Right atrium auricular region (tissue), 2 donors: ENCODE data around the gene KRTAP16-1. TPM values are rescaled to one million over a fixed set of nuclear protein-coding genes. Genes with fewer than 3 reads are reported as not detected.

Experiments
- DNase-seq: peaks from one replicate; pipeline ENCODE4 v3.0.0-alpha.2; 2019; ENCODE audit warnings: low spot score
- H3K27ac ChIP-seq, 2 donors: fragments of 200-600 bp; sonication (generic); 1 replicate in 1 of 2; 2 replicates in 1 of 2; pipeline ENCODE4 v1.5.1; 2016 to 2019
- H3K27me3 ChIP-seq, 2 donors: fragments of 200-600 bp; sonication (generic); one replicate each; pipeline versions ENCODE4 v1.5.1 to v1.6.0; 2017 to 2019
- H3K36me3 ChIP-seq: fragments of 200-600 bp; sonication (generic); one replicate; pipeline ENCODE4 v1.5.1; 2016
- H3K4me1 ChIP-seq, 2 donors: fragments of 200-600 bp; sonication (generic); one replicate each; pipeline versions ENCODE4 v1.5.1 to v1.6.0; 2017 to 2019
- H3K4me3 ChIP-seq, 2 donors: fragments of 200-600 bp; sonication (generic); 1 replicate in 1 of 2; 2 replicates in 1 of 2; pipeline ENCODE4 v1.5.1; 2017 to 2019; ENCODE audit warnings: mild to moderate bottlenecking in 1 of 2, moderate library complexity in 1 of 2
- H3K9me3 ChIP-seq, 2 donors: fragments of 200-600 bp; sonication (generic); one replicate each; pipeline ENCODE4 v1.5.1; 2019
- total RNA-seq, 2 donors: library from RNA; depleted of rRNA; stranded (reverse); fragments of >200 nt; gene quantifications; one replicate each; pipeline ENCODE4 v1.1.0, GENCODE V29; 2016
- TF ChIP-seq, protein P1 (sequence below), 2 donors: fragments of 200-600 bp; sonication (generic); IDR thresholded peaks; one replicate each; pipeline ENCODE4 v1.5.1; 2019; ENCODE audit warnings: antibody characterized with exemption in 2 of 2

Gene KRTAP16-1
- total RNA-seq, 2 donors from 2014 or later, result not detected

DNA sequence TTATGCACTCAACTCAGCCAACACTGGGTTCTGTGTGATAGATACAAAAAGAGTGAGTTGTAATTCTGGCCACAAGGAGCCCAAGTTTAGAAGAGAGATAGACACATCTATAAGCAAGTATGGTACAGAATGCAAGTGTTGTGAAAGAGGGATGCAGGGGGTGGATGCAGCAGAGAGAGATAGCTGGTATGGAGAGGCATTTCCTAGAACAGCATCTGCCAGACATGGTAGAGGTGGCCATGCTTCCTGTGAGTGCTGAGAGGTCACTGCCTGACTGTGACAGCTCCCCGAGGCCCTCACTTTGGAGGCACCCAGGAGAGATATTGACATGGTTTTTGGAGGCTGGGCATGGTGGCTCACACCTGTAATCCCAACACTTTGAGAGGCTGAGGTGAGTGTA lies 2.0 kb upstream of the KRTAP16-1 start:
- DNase-seq, result no peak
- Histone ChIP-seq H3K9me3 (no peaks in the 10 kb centered on the region), H3K36me3 (no peaks in the 10 kb centered on the region), H3K4me3 (no peak overlapping the region), H3K27ac (no peak overlapping the region), H3K4me1 (no peaks in the 10 kb centered on the region), H3K27me3 (no peaks in the 10 kb centered on the region)
- TF ChIP-seq, protein P1, sequence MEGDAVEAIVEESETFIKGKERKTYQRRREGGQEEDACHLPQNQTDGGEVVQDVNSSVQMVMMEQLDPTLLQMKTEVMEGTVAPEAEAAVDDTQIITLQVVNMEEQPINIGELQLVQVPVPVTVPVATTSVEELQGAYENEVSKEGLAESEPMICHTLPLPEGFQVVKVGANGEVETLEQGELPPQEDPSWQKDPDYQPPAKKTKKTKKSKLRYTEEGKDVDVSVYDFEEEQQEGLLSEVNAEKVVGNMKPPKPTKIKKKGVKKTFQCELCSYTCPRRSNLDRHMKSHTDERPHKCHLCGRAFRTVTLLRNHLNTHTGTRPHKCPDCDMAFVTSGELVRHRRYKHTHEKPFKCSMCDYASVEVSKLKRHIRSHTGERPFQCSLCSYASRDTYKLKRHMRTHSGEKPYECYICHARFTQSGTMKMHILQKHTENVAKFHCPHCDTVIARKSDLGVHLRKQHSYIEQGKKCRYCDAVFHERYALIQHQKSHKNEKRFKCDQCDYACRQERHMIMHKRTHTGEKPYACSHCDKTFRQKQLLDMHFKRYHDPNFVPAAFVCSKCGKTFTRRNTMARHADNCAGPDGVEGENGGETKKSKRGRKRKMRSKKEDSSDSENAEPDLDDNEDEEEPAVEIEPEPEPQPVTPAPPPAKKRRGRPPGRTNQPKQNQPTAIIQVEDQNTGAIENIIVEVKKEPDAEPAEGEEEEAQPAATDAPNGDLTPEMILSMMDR (IDR thresholded peaks at IDR 0.05), result no peak

DNA sequence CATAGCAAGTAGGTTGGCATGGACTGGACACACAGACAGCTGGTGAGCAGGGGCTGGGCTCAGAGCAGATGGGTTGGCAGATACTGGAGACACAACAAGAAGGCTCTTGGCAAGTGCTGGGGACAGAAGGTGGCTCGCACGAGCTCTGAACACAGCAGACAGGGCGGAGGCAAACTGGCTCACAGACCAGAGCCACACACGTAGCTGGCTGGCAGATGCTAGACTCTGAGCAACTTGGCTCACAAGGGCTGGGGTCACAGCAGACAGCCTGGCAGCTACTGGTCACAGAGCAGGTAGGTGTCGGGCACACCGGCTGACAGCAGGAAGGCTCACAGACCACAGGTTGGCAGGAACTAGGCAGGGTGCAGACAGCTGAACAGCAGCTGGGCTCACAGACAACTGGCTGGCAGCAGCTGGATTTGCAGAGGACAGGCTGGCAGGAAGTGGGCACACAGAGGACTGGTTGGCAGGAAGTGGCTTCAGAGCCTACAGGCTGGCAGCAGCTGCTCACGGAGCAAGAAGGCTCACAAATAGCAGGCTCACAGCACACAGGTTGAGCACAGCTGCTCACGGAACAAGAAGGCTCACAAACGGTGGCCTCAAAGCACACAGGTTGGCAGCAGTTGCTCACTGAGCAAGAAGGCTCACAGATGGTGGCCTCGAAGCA lies 725 bp downstream of the KRTAP16-1 start:
- H3K4me3 ChIP-seq, result peak overlapping the region in 1 of 2 donors; percentile 3
- DNase-seq, result no peak
- no peaks in the 10 kb centered on the region for H3K27me3 ChIP-seq
- no peaks in the 10 kb centered on the region for H3K36me3 ChIP-seq
- no peaks in the 10 kb centered on the region for H3K9me3 ChIP-seq
- H3K27ac ChIP-seq, result no peak overlapping the region
- TF ChIP-seq, protein P1 (IDR thresholded peaks at IDR 0.05), result no peak
- no peaks in the 10 kb centered on the region for H3K4me1 ChIP-seq

DNA sequence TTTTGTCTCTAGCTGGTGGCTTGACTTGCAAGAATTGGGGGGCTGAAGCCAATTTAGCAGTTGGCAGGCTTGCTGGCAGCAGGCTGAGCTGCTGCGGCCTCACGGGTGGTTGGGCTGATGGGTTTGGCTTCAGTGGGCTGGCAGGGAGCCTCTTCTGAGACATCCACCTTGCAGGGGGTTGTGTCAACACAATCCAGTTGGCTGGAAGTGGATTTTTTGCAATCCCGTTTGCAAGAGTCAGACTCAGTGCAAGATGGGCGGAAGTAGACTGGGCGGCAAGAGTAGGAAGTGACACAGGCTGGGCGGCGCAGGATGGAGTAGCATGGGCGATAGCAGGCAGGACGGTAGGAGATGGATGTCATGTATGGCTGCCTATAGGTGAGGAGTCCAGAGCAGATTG lies 1.5 kb downstream of the KRTAP16-1 start:
- DNase-seq, result no peak
- no peak overlapping the region for H3K4me3 ChIP-seq
- no peaks in the 10 kb centered on the region for H3K27me3 ChIP-seq
- no peaks in the 10 kb centered on the region for H3K4me1 ChIP-seq
- no peak overlapping the region for H3K27ac ChIP-seq
- TF ChIP-seq, protein P1 (IDR thresholded peaks at IDR 0.05), result no peak
- H3K9me3 ChIP-seq, result no peaks in the 10 kb centered on the region
- H3K36me3 ChIP-seq, result no peaks in the 10 kb centered on the region

DNA sequence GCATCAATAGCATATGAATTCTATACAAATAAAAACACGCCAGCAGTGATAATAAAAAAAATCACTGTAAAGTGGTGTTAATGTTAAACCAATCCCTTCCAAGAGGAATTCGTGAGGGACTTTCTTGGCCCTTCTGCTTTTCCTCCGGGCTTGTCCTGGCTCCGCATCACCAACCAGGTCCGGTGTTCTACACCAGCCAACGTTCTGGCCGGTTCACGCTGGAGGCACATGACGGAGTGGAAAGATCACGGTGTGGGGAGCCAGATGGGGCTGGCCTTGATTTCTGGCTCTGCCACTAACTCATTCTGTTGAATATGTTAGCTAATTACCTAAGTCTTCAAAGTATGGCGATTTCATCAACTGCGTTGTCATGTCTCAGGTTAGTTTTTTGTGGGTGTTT lies 5.0 kb downstream of the KRTAP16-1 start:
- H3K27me3 ChIP-seq, result no peaks in the 10 kb centered on the region
- H3K9me3 ChIP-seq, result no peaks in the 10 kb centered on the region
- TF ChIP-seq, protein P1 (IDR thresholded peaks at IDR 0.05), result no peak
- no peaks in the 10 kb centered on the region for H3K36me3 ChIP-seq
- no peak overlapping the region for H3K27ac ChIP-seq
- H3K4me3 ChIP-seq, result no peak overlapping the region
- no peak for DNase-seq
- H3K4me1 ChIP-seq, result no peaks in the 10 kb centered on the region

DNA sequence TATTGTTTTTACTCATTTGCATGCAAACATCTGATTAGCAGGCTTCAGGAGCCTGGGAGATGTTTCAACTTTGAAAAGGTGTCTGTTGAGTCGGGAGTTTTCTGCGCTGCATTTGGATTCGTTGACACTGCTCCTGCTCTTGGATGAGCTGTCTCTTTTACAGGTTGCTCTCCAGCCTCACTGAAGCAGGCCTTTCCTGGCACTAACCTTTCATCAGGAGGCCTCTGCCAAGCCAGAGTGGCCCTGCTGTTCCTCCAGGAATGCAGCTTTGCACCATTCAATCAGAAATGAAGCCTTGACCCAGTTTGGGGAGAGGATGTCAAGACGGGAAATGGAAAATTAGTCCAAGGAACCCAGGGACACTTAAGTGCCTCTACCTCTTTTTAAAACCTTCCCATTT lies 6.1 kb downstream of the KRTAP16-1 start:
- Histone ChIP-seq H3K4me3 (no peak overlapping the region), H3K4me1 (no peaks in the 10 kb centered on the region), H3K9me3 (no peaks in the 10 kb centered on the region), H3K27ac (no peak overlapping the region), H3K27me3 (no peaks in the 10 kb centered on the region), H3K36me3 (no peaks in the 10 kb centered on the region)
- TF ChIP-seq, protein P1 (IDR thresholded peaks at IDR 0.05), result no peak
- no peak for DNase-seq
